Measurements from ENCODE around the gene TRIM54.
"Not testable (repeated sequence)": the region's sequence is repeated elsewhere in the genome, so short reads cannot be mapped to it uniquely, and the experiment has no call there.

The TRIM54 gene

GRCh38 chr2:27285481-27285880, 3.3 kb downstream of the TRIM54 start:
- no peak for DNase-seq

- no peak for DNase-seq
Measured at GRCh38 chr2:27288610-27289009, 6.4 kb downstream of the TRIM54 start.

DNA sequence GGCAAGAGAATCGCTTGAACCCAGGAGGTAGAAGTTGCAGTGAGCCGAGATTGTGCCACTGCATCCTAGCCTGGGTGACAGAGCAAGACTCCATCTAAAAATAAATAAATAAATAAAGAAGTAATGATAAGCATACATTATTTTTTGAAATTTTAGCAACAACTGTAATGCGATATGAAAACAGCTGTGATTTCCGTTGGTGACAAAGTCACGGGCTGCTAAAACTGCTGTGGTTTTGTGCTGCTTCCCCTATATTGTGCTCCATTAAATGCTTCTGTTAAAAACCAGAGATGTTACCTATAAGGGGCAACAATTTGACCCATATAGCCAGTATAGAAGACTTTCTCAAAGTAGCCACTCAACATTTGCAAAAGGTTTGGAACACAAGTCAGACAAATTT, 8.3 kb downstream of the TRIM54 start:
- no peak for DNase-seq

DNA sequence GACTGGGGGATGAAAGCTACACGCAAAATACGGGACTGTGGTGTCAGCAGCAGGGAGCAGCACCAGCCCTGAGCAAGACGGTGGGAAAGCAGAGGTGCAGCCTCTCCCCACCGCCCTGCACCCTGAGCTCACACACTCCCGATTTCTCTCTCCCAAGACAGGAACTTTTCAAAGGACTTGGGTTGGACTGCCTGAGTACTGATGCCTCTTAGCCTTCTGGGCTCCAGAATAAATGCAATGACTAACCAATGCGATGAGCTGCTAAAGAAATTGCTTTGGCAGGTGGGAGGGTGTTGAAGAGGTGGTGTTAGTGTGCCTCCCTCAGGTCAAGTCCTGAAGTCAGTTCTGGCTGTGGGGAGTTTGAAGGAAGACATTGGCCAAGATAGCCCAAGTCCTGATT, 9.6 kb downstream of the TRIM54 start:
- DNase-seq = no peak

- DNase-seq = no peak
Measured at GRCh38 chr2:27294928-27295327, 12.7 kb downstream of the TRIM54 start.

- no peak for DNase-seq
Measured at GRCh38 chr2:27296481-27296880, 14.3 kb downstream of the TRIM54 start.

- DNase-seq = no peak
Measured at GRCh38 chr2:27297195-27297594, 15.0 kb downstream of the TRIM54 start.

- DNase-seq = no peak
Measured at GRCh38 chr2:27298391-27299080, 16.3 kb downstream of the TRIM54 start.

GRCh38 chr2:27300606-27301005, 18.4 kb downstream of the TRIM54 start:
- not testable (repeated sequence) for DNase-seq

GRCh38 chr2:27303093-27304025, 21.1 kb downstream of the TRIM54 start:
- peak; percentile 74 for DNase-seq

- no peak for DNase-seq
Measured at GRCh38 chr2:27304488-27305240, 22.4 kb downstream of the TRIM54 start.

GRCh38 chr2:27305516-27305915, 23.3 kb downstream of the TRIM54 start:
- DNase-seq = no peak

DNA sequence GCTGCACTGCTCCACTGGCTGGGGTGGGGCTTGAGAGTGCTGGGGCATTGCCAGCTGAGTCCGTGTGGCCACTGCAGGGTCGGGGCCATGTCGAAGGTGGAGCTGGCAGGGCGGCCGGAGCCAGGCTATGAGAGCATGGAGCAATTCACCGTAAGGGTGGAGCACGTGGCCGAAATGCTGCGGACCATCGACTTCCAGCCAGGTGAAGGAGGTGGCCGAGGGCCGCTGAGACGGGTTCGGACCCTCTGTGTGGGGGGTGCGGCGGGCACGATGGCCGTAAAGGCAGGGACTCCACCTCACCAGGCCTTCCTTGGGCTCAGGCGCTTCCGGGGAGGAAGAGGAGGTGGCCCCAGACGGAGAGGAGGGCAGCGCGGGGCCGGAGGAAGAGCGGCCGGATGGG, 23.9 kb downstream of the TRIM54 start:
- no peak for DNase-seq

DNA sequence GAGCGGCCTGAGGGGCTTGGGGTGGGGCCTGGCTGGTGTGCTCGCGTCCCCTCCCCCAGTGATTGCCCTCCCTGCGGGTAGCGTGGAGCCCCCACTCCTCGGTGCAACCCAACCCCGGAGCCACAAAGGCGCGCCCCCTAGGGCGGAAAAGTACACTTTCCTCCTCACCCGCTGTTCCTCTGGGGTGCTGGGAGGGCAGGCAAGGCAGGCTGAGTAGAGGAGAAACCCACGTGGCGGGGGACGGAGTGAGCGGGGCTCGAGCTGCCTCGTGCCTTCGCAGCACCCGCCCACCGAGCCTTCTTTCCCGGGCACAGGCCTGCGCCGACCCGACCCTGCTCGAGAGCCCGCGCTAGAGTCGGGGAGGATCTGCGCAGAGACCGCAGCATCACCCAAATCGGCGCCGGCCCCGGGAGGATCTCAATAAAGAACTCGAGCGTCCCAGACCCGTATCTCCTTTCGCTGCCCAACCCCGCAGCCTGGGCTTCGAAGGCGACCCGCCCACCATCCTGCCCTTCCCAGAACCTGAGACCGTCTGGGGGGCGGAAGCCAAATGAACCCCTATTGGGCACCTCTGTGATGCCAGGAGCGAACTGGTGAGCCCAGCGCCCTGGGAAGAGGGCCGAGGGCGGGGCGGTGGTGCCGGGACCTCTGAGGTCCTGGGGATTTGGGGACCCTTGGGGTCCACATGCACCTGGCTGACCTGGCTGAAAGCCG, 24.5 kb downstream of the TRIM54 start:
- DNase-seq = no peak

- DNase-seq = no peak
Measured at GRCh38 chr2:27307287-27307544, 25.0 kb downstream of the TRIM54 start.

- no peak for DNase-seq
Measured at GRCh38 chr2:27307545-27308358, 25.5 kb downstream of the TRIM54 start.

DNA sequence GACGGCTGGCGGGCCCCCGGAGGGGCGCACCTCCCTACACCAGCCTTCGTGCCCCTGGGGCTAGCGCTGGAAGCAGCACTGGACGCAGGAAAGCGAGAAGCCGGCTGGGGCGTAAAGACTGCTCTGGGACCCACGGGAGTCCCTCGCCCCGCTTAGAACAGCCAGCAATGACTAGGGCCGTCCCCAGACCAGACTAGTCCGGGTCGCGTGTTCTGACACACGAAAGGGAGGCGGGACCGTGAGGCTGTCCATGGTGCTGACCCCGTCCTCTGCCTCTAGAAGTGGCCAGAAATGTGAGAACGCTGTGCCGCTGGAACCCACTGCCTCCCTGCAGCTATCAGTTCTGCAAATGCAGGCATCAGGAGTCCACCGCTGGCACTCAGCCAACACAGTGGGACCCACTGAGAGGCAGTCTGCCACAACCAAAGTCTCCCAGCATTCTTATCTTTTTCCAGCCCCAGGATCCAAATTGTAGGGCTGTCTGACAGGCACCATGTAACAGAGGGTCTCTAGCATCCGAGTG, 26.2 kb downstream of the TRIM54 start, which contains the start of gene UCN:
UCN (minus strand) TSS at position 87 of the 523 bp plus-strand sequence. CDS start 550 bp downstream, outside the sequence.
- no peak for DNase-seq

GRCh38 chr2:27309651-27310050, 27.4 kb downstream of the TRIM54 start:
- DNase-seq = no peak

DNA sequence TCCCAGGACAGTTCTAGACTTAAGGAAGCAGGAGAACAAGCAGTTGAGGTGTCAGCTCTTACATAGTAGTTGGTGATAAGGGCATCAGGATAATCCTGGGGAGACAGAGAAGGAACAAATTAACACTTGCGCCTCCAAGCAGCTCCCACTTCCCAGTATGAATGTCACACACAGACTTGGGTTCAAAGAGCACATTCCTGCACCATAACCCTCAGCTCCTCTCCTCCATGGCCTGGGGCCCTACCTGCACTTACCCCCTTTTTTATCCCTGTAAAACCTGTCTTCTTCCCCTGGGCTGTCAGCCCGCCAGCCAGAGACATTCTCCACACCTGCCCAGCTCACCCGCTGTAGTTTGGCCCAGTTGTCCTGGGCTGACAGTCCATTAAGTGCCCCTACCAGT, 29.9 kb downstream of the TRIM54 start:
- no peak for DNase-seq

GRCh38 chr2:27313882-27314645, 31.8 kb downstream of the TRIM54 start:
- no peak for DNase-seq

DNA sequence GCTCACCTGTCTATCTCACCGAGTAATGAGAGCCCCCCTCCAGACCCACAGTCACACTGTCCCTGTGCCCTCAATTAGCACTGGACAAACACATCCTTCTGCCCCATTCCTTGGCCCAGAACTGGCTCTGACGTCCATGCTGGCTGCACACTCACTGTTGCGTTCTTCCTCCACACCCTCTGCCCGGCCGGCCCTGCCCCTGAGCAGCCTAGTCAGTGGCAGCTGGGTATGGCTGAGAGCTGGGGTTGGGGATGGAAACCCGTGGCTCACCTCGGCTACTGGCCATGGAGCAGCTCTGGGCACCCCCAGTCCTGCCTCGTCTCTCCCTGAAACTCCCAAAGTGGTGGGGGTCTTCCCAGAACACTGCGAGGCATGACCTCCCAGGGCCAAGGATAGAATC, 32.5 kb downstream of the TRIM54 start:
- DNase-seq = no peak
